EH (cell line): Measurements from ENCODE around the gene SLC11A2.
A peak's percentile ranks its signal among the peaks of the same experiment; 100 is the strongest.
"Not testable (repeated sequence)": the region's sequence is repeated elsewhere in the genome, so short reads cannot be mapped to it uniquely, and the experiment has no call there.

Experiments used
- DNase-seq: peaks from one replicate; pipeline ENCODE4 v3.0.0-alpha.2; 2015; ENCODE audit warnings: low read depth

The SLC11A2 gene

DNA sequence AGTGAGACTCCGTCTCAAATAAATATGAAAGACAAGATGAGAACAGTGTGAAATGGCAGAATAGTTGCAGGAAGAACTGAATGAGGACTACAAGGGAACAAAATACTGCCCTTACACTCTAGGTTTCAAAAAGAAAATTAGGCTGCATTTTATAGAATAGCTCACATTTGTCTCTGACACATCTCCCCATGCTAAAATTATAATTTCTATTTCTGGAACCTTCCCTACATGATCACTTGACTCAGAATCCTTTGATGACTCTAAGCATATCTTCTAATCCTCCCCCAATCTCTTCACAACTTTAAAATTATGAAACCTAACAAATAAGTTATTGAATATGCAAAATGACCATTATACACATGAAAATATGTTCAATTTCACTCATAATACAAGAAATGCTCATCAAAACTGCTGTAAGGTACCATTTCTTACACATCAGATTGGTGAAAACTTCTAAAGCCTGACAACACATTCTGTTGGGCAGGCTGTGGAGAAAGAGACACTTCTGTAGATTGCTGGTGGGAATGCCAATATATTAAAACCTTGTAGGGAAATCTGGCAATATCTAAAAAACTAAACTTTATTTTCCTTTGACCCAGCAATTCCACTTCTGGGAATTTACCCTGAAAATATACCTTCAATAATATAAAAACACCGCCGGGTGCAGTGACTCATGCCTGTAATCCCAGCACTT, 78.1 kb downstream of the SLC11A2 start:
- no peak for DNase-seq

DNA sequence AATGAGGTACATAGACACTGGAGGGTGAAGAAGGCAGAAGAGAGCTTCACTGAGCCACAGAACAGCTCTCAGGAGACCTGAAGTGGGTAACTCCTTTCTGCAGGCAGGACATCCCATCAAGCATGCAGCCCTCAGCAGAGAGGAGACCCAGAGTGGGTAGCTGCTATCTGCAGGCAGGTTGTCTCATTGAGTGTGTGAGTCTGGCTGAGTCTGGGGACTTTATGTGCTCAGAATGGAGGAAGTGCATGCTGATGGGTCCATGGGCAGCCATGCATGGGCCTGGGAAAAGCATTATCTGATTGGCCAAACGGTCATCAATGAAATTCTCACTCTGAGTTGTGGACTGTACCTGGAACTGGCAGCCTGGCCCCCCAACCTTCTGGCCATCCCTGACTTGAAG, 88.5 kb downstream of the SLC11A2 start:
- DNase-seq, result no peak

DNA sequence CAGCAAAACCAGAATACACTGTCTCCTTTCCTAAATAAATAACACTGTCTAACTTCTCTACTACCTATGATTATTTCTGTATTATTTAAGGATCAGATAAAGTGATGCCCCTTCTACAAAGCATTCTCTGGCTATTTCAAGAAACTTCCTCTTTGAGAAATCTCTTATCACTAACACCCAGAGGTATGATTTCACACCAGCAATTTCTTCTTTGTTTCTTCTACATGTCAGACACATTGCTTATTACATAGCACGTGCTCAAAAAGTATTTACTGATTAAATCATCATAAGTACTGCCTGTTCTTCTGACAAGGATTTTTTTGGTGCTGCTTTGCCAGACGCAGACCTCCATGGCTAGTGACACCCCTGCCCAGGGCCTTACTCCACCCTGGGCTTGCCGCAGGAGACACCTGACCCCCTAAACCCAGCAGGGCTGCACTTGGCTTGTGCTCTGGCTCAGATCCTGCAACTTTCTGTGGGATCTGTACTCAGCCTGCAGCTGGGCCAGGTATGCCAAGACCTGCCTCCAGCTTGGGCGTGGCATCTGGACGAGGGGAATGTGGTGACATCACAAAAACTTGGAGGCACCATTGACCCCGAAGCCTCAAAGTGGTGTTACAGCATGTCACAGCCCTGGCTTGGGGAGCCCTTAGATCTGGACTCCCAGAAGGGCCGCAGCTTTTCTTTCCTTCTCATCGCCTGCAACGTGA, 89.2 kb downstream of the SLC11A2 start:
- DNase-seq, result no peak

DNA sequence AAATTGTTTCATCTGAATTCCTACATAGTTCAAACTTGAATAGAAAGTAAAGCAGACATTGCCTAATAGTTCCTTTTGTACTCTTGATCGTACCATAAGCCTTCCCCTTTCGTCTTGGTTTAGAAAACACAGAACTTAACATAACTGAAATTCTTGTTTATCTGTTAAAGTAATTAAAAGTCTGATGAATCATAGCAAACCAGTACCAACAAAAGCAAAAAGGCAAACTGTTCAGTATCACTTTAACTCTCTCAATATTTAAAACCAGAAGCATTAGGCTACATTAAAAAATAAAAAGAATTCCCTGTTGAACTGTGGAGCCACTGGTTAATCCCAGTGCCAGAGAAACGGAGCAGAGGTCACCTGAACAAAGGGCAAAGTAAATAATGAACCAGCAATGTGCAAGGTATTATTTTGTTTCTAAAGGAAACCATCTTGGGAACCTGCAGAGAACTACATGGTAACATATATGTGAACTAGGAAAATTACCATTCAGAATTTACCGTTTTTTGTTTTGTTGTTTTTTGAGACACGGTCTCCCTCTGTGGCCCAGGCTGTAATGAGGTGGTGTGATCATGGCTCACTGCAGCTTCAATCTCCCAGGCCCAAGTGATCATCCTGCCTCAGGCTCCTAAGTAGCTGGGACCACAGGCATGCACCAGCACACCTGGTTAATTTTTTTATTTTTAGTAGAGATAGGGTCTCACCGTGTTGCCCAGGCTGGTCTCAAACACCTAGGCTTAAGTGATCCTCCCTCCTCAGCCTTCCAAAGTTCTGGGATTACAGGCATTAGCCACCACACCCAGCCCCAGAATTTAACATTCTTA, 91.0 kb downstream of the SLC11A2 start:
- peak; percentile 64 for DNase-seq

DNA sequence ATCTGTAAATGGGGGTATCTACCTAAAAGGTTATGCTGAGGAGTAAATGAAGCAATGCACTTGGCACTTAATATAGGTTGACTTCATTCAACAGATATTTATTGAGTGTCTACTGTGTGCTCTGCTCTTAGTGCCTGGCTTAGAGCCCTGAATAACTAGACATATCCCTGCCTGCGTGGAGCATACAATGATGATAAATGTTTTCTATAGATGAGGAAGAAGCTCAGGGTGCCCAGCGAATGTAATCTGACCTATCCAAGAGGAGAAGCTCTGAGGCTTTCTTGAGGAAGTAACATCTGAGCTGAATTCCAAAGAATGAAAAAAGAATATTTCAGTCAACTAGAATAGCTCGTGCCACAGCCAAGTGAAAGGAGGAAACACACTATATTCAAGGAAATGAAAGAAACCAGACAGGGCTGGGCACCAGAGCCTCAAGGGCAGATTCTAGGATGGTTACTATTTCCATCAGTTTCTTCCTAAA, 91.8 kb downstream of the SLC11A2 start:
- DNase-seq, result peak; percentile 9

DNA sequence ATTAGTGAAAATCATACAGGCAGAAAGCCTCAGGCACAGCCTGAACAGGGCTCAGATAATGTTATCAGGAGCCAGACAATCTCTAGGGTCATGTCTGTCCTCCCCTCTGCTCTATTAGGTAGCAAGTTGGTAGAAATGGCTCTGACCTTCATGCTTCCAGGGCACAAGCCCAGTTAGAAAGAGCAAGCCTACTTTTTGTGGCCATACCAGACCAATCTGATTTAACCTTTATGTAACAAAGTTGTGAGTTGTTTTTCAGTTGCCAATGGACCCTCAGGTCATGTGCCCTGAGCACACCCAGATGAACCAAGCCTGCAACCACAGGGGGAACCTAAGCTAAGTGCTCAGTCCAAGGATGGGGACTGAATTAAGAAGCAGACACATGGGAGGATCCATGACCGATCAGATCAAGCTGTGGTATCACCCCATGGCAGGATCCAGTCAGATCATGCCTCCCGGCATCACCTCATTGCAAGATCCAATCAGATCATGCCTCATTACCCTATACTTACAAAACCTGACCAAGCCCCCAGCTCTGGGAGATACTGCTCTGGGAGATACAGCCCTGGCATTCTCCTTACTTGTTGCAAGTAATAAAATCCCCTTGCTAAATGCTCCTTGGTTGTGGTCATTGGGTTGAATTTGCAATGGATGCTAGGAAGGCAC, 92.6 kb downstream of the SLC11A2 start:
- no peak for DNase-seq

DNA sequence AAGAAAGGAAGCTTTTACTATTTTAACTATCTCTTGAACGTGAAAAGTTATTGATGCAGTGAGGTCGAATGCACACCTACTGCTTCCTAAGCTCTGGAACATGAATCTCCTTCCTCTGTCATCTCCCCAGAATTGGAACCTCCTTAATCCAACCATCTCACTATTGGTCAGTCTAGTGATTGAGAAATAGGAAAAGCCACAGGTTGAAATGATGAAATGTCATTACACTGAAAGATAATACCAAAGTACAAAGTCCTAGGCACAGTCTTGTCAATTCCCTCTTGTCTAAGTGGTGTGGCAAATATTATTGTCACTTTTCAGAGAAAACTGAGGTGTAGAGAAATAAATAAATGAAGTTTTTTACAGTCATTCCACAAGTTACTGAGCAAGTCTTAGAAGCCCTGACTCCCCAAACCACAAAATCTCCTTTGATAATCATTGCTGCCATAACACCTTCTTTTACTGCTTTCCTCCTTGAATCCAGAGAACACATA, 93.3 kb downstream of the SLC11A2 start:
- DNase-seq, result no peak

DNA sequence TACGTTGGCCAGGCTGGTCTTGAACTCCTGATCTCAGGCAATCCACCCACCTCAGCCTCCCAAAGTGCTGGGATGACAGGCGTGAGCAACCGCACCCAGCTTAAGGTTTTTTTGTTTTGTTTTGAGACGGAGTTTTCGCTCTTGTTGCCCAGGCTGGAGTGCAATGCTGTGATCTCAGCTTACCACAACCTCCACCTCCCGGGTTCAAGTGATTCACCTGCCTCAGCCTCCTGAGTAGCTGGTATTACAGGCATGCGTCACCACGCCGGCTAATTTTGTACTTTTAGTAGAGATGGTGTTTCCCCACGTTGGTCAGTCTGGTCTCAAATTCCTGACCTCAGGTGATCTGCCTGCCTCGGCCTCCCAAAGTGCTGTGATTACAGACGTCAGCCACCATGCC, 95.7 kb downstream of the SLC11A2 start:
- DNase-seq, result not testable (repeated sequence)

DNA sequence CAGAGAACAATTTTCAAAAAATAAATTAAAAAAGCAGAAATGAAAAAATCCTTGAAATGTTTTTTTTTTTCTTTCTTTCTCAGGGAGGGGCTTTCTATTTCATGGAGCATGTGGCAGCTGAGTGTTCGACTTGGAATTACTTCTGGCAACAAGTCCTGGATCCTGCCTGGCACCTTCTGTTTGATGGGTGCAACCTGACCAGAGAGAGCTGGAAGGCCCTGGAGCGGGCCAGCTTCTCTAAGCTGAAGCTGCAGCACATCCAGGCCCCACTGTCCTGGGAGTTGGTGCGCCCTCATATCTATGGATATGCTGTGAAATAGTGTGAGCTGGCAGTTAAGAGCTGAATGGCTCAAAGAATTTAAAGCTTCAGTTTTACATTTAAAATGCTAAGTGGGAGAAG, 96.4 kb downstream of the SLC11A2 start:
- no peak for DNase-seq
